Suppressor macrophage (primary cell): ENCODE results near the gene OR4N2.
"Not testable (repeated sequence)": the region's sequence is repeated elsewhere in the genome, so short reads cannot be mapped to it uniquely, and the experiment has no call there.

Experiments used
- DNase-seq, 4 experiments: peaks; one replicate each; pipeline ENCODE4 v3.0.0-alpha.2; 2020 to 2022
- total RNA-seq, 17 experiments: gene quantifications; one replicate each; lab custom pipeline; 2026; ENCODE audit warnings: mixed read lengths in 6 of 17, inconsistent platforms in 3 of 17; lab: John Stamatoyannopoulos, UW

Gene OR4N2, protein sequence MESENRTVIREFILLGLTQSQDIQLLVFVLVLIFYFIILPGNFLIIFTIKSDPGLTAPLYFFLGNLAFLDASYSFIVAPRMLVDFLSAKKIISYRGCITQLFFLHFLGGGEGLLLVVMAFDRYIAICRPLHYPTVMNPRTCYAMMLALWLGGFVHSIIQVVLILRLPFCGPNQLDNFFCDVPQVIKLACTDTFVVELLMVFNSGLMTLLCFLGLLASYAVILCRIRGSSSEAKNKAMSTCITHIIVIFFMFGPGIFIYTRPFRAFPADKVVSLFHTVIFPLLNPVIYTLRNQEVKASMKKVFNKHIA
- 0 to 1.3 (median 0) reads per million in 17 experiments for total RNA-seq

DNA sequence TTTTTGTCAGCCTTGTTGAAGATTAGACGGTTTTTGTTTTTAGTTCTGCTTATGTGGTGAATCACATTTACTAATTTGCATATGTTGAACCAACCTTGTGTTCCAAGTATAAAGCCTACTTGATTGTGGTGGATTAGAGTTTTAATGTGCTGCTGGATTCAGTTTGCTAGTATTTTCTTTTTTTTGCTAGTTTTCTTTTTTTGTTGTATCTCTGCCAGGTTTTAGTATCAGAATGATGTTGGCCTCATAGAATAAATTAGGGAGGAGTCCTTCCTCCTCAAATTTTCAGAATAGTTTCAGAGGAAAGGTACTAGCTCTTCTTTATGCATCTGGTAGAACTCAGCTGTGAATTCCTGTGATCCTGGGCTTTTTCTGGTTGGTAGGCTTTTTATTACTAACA lies at the start of gene OR4N2:
Gene OR4N2 (plus strand): TSS at position 301 of the 400 bp plus-strand sequence. CDS start 23,679 bp downstream, outside the sequence.
- not testable (repeated sequence) for DNase-seq

DNA sequence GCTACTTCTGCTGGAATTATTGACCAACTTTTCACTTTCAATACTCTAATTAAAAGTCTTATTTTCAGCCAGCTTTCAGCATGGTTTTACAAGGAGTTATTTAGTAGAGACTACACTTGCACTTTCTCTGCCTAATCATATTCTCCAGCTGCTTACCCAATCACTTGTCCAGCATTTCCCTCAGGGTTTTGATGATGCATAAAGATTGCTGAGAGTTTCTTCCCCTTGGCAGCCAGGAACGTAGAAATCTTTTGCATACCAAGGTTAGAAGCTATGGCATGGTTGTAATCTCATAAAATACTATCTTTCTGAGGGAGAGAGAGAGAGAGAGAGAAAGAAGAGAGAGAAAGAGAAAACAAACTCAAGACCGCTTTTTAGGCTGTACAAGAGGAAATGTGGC lies 49.4 kb upstream of the OR4N2 start:
- no peak for DNase-seq

DNA sequence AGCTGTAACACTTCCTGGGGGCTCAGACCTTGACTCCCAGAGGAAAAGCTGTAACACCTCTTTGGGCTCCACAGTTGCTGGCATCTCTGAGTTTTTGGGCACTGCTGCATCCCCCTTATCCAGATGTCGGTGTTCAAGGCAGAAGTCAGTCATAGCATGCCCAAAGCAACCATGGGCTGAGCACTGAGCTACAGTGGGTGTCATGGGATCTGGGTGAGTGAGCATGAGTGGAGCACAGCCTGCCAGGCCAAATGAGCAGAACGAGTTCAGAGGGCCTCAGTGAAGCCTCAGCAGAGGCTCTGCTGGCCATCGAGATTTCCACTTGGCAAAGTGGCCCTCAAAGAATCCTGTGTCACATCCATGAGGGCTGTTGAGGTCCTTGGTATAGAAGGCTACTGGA lies 32.1 kb upstream of the OR4N2 start:
- not testable (repeated sequence) for DNase-seq

DNA sequence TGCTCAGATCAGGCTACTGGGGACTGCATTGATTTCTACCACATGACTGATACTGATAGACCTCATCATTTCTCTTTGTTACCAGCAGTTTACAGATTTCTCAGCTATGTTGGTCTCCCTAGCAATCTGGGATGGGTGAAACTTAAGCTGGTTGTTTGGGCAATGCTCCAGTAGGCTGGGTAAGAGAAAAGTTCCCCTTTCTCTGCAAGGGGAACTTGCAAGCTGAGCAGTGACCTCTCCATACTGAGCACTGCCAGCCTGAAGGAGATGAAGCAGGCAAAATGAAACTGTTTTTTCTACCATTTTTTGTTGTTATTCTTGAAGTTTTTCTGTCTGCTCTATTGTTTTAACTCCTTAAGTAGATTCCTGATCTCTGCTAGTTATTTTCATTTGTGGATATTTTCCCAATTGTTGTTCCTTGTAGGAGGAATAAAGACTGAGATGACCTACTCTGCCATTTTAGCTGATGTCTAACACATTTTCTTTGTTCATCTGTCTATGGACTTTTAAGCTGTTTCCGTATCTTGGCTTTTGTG lies 31.6 kb upstream of the OR4N2 start:
- peak in 3 of 4 experiments; percentile 5 to 16 (median 8) for DNase-seq

DNA sequence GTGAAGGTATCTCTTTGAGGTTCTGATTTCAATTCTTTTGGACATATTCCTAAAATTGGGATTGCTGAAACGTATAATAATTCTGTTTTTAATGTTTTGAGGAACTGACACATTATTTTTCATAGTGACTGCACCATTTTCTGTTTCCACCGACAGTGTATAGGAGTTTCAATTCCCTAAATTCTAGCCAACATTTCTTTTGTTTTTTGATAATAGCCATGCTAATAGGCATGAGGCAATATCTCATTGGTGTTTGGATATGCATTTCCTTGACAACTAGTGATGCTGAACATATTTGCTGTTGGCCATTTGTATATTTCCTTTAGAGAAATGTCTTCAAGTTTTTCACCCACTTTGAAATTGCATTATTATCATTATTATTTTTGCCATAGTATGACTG lies 31.1 kb upstream of the OR4N2 start:
- peak in 2 of 4 experiments; percentile 14 for DNase-seq

DNA sequence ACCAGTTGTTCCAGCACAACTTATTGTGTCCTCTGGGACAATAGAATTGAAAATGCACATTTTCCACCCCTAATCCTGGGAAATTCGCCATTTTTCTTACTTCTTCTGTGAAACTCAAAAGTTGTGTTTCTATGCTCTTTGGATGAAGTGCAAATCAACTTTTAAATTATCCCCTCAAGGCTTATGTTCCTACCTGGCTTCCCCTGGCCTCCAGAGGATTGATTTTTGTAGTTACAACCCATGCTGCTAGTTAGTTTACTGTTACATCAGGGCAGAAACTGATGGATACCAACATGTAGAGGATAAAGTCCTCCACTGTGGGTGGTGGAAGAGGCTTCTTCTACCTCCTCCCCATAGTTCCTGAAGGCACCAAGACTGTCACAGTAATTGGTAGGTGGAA lies 30.4 kb upstream of the OR4N2 start, which contains the start of gene OR4M1:
Gene OR4M1 (plus strand): TSS at position 301 of the 400 bp plus-strand sequence. CDS start 6,819 bp downstream, outside the sequence.
- DNase-seq: not testable (repeated sequence)

DNA sequence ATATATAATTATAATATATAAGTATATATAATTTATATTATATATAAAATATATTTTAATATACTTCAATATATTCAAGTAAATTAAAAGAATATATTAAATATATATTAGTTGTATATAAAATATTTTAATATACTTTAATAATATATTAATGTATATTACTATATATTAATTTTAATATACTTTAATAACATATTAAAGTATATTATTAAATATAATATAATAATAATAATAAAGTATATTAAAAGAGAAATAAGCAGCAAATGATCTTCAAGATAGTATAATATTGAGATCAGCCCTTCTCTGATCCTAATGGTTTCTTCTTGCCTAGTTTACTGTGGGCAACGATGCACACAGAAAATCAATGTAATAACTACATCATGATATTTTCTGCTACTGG lies 28.0 kb upstream of the OR4N2 start:
- no peak for DNase-seq

DNA sequence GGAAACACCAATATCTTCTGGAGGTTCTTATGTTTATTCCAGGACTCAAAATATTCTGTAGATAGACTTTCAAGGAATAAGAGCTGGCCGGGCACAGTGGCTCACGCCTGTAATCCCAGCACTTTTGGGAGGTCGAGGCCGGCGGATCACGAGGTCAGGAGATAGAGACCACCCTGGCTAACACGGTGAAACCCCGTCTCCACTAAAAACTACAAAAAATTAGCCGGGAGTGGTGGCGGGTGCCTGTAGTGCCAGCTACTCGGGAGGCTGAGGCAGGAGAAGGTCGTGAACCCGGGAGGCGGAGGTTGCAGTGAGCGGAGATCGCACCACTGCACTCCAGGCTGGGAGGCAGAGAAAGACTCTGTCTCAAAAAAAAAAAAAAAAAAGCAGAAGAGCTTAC lies 17.7 kb upstream of the OR4N2 start:
- DNase-seq: not testable (repeated sequence)

DNA sequence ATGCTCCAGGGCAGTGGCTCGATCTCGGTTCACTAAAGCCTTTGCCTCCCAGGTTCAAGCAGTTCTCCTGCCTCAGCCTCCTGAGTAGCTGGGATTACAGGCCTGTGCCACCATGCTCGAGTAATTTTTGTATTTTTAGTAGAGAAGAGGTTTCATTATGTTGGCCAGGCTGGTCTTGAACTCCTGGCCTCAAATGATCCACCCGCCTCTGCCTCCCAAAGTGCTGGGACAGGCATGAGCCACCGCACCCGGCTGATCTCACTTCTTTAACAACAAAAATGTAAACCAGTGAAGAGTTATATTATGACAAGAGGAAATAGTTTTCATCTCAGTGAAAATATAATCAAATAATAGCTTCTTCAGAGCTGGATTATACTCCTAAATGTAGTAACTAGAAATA lies 16.3 kb upstream of the OR4N2 start:
- not testable (repeated sequence) for DNase-seq

DNA sequence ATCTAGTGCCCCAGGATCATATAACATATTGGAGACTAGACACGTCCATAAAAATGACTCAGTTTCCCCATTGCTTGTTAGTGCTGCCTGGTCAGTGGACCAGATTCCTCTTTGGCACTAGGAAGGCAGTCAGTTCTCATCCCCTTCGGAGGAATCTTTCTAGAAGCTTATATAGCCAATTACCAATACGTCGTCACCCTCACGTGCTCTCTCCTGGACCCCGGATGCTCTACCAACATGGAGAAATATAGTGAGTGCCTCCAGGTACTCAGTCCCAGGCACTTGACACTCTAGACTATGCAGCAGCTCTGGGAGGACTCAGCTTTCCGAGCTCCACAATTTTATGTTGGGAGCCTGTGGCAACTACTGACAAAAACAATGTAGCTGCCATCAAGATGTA lies 15.4 kb upstream of the OR4N2 start:
- not testable (repeated sequence) for DNase-seq

DNA sequence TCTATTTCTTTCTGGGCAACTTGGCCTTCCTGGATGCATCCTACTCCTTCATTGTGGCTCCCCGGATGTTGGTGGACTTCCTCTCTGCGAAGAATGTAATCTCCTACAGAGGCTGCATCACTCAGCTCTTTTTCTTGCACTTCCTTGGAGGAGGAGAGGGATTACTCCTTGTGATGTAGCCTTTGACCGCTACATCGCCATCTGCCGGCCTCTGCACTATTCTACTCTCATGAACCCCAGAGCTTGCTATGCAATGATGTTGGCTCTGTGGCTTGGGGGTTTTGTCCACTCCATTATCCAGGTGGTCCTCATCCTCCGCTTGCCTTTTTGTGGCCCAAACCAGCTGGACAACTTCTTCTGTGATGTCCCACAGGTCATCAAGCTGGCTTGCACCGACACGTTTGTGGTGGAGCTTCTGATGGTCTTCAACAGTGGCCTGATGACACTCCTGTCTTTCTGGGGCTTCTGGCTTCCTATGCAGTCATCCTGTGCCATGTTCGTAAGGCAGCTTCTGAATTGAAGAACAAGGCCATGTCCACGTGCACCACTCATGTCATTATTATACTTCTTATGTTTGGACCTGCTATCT lies 7.0 kb upstream of the OR4N2 start:
- not testable (repeated sequence) for DNase-seq

DNA sequence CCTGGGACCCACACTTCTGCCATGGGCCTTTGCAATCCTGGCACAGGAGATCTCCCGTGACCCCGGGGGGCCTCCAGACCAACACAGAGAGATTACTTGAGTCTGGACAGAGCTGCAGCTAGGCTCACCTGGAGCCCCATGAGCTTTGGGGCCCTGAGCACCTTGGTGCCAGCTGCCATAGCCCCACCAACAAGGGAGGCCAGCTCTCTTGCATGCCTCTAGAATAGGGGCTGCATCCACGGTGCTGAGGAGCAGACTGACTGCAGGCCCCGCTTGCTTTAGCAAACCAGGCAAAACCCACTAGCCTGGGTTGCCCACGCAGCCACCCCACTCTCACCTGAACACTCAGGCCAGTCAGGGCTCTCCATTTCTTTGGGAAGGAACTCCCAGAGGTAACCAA lies 3.7 kb upstream of the OR4N2 start:
- DNase-seq: no peak

DNA sequence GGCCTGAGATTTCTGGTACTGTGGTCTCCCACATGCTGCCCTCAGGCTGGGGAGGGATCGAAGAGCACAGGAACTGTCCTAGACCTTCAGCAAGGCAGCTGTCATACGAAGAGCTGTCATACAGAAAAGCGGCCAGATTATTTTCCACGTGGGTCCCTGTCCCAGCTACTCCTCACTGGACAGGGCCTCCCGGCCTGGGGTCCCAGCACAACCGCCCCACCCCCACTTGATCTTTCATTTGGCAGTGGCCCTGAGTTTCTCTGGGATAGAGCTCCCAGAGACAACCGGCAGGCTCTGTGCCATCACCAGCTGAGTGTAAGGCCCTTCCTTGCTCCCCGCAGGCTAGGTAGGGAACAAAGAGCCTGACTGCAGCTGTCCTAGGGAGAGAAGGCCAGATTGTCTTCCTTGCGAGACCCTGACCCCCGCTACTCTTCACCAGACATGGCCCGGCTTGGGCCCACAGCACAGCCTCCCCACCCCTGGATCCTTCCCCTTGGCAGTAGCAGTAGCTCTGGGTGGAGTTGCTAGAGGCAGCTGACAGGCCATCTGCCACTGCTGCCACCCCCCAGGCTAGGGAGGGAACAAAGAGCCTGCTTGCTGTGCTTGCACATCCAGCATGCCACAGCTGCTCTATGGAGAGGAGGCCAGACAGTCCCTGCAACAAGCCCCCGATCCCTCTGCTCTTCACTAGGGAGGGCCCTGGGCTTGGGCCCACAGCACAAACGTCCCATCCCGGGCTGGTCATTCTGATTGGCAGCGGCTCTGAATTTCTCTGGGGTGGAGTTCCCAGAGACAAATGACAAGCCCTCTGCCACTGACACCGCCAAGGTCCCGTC lies 3.1 kb upstream of the OR4N2 start:
- no peak for DNase-seq

DNA sequence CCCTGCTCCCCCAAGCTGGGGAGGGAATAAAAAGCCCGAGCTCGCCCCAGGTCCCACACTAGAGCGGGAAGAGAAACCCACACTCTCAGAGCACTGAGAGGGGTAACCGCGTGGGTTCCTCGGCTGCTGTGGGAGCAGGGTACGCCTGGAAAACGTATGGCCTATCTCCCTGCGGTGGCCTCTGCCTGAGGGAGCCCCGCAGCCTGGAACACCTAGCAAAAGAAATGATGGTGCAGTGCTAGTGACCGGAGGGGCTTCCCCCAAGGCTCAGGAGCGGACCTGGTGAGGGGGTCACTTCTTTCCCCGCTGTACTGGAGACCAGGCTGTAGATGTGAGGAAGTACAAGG lies 2.5 kb upstream of the OR4N2 start:
- no peak for DNase-seq

DNA sequence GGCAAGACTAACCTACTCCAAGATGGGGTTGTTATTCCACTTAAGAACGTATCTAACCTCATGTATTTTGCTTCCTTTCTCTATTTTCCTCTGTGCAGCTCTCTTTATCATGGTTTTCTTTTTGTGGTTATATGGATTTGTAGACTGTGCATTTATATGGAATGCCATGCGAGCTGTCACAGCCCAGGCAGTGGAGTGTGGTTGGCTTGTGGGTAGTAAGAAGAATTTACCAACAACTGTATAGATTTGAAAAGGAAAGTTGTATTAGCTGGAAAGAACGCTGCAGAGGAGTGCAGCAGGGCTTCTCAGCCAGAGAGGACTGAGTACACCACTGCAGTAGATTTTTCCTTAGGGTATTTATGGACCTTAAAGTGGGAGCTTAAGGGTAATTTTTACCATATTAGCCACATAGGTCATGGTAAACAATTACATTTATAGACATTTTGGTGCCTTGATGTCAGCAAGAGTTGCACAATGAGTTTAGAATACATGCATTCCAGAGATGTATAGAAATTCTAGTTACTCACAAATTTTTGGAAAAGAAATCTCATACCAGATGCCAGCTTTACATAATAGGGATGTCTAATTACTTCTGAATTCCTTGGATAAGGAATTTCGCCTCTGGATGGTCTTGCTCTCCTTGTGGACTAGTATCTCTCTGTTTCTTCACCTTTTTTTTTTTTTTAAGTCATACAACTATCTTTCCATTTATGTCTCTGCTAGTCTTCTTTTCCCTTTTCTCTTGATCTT lies 9.8 kb downstream of the OR4N2 start:
- not testable (repeated sequence) for DNase-seq

DNA sequence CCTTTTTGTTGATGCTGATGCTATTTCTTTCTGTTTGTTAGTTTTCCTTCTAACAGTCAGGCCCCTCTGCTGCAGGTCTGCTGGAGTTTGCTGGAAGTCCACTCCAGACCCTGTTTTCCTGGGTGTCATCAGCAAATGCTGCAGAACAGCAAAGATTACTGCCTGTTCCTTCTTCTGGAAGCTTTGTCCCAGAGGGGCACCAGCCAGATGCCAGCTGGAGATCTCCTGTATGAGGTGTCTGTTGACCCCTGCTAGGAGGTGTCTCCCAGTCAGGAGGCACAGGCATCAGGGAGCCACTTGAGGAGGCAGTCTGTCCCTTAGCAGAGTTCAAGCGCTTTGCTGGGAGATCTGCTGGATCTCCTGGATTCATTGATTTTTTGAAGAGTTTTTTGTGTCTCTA lies 16.3 kb downstream of the OR4N2 start:
- not testable (repeated sequence) for DNase-seq

DNA sequence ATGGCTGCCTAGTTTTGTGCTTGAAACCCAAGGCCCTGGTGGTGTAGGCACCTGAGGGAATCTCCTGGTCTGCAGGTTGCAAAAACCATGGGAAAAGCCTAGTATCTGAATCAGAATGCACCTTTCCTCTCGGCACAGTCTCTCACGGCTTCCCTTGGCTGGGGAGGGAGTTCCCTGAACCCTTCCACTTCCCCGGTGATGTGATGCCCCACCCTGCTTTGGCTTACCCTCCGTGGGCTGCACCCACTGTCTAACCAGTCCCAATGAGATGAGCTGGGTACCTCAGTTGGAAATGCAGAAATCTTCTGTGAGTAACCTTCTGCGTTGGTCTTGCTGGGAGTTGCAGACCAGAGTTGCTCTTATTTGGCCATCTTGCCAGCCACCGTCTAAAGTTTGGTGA lies 17.4 kb downstream of the OR4N2 start:
- DNase-seq: not testable (repeated sequence)

DNA sequence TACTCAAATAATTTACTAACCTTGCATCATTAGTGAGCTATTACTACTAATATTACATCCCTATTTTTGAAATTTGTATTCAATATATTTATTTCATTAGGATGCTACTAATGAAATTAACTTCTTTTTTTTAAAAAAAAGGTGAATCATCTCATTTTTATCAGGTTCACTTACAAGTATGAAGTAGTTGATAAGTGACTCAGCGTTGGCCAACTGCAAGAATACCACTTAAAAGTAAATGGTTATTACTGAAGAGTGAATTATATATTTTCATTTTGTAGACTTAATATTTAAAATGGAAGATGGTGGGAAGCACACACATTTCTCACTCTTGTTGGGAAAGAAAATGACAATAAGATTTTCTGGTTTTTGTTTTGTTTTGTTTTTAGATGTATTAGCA lies 19.6 kb downstream of the OR4N2 start:
- DNase-seq: no peak

DNA sequence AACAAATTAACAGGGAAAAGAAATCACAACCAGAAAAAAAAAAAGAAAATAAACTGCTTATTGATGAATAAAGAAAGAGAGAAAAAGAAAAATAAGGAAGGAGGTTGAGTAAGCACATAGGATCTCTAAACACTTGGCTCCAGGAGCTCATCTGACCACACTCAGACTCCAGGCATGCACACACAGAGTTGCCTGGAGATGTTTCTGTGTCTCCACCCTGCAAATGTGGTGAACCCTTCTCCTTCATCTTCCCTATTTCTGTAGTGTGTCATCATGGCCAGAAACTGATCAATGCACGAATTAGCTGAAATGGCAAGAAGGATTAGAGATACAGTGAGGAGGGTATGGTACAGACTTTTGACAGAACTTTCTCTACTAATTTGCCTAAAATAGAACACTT lies 20.2 kb downstream of the OR4N2 start:
- no peak for DNase-seq

DNA sequence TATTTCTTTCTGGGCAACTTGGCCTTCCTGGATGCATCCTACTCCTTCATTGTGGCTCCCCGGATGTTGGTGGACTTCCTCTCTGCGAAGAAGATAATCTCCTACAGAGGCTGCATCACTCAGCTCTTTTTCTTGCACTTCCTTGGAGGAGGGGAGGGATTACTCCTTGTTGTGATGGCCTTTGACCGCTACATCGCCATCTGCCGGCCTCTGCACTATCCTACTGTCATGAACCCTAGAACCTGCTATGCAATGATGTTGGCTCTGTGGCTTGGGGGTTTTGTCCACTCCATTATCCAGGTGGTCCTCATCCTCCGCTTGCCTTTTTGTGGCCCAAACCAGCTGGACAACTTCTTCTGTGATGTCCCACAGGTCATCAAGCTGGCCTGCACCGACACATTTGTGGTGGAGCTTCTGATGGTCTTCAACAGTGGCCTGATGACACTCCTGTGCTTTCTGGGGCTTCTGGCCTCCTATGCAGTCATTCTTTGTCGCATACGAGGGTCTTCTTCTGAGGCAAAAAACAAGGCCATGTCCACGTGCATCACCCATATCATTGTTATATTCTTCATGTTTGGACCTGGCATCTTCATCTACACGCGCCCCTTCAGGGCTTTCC lies 24.2 kb downstream of the OR4N2 start:
- DNase-seq: not testable (repeated sequence)

DNA sequence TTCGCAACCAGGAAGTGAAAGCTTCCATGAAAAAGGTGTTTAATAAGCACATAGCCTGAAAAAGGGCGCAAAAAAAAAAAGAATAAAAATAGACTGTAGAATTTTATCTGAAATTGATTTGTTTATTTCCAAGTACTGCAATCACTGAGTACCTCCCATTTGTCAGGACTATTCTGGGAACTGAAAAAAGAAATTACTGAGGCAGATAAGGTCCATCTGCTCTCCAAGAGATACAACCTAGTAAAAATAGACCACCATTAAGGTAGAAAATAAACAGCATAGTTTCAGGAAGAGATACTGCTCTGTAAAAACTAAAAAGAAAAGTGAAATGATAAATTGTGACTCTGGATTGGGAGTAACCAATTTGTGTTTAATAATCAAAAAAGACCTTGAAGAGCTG lies 24.7 kb downstream of the OR4N2 start:
- no peak for DNase-seq
